HL-60/S4 treated with phorbol 12-myristate 13-acetate at 8.2 ng/mL for 4 days and 3 days (cell line): Measurements from ENCODE around the gene EGFL6.
"Not testable (repeated sequence)": the region's sequence is repeated elsewhere in the genome, so short reads cannot be mapped to it uniquely, and the experiment has no call there.

Experiments used
- in situ Hi-C: fragments of 300-500 bp; cut with MboI; formaldehyde crosslinking; loops from 2 replicates; pipeline ENCODE4 v1.15.0; 2022; ENCODE audit warnings: low sequenced_read_pairs

EGFL6 gene

GRCh38 chrX:13652287-13652793 is 82.9 kb downstream of the EGFL6 start:
- in situ Hi-C loops, result loop anchor here (25.0 kb wide), 1 partner anchor 385 kb away; the partner anchor contains the start of gene GEMIN8

DNA sequence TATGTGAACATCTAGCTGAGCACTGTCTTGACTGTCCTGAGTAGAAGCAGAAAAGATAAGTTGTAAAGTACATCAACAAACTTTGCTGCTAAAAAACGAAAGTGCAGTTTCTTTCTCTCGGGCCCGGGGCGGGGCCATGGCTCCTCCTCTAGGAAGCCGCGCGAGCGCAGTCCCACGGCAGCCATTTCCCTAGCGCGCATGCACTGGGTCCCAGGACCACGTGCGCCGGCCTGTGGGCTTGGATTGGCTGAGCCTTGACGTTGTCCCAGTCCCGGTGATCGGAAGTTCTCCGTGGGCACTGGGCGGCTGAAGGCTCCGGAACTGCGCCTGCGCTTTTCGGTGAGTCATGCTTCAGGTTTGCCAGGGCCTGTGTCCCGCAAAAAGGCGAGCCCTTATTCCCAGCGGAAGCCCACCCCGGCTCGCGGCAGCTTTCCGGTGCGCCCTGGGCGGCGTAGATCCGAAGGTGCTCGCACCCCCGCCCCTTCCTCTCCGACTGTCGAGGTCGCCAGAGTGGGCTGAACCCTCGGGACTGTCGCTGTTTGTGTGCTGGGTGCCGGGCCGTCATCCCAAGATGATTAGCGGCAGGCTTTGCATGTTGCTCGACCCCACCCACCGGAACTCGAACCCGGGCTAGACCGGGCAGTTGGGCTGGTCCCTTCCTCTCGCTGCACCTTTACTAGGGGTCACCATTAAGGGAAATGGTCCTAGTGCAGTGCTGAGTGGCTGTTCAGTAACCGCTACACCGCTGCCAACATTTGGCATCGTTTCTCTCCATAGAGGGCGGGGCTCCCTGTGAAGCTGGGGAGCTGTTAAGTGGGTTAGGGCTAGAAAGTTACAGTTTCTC is 83.7 kb downstream of the EGFL6 start, which contains the start of gene TCEANC:
Gene TCEANC (plus strand): TSS at position 292 of the 844 bp plus-strand sequence. CDS start 9,368 bp downstream, outside the sequence.
- in situ Hi-C loops, result loop anchor here (25.0 kb wide), 1 partner anchor 384 kb away; the partner anchor contains the start of gene GEMIN8

- in situ Hi-C loops, result loop anchor here (25.0 kb wide), 1 partner anchor 383 kb away; the partner anchor contains the start of gene GEMIN8
Observed at GRCh38 chrX:13654116-13654515, 84.7 kb downstream of the EGFL6 start.

DNA sequence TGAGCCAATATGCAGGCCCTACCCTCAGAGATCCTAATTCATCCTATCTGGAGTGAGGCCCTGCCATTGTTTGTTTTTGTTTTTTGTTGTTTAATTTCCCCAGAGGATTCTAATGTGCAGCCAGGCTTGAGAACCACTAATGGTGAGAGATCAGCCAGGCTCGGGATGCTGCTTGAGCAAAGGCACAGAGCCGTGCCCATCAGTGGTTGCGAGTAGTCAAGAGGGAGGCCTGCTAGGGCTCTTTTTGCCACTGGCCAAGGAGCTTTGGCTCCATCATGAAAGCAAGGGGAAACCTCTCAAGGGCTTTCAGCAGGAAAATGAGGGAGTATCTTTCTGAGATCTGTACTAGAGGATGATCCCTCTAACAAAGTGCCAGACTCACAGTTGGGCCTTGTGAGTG is 86.3 kb downstream of the EGFL6 start:
- in situ Hi-C loops, result loop anchor here (25.0 kb wide), 1 partner anchor 382 kb away; the partner anchor contains the start of gene GEMIN8

DNA sequence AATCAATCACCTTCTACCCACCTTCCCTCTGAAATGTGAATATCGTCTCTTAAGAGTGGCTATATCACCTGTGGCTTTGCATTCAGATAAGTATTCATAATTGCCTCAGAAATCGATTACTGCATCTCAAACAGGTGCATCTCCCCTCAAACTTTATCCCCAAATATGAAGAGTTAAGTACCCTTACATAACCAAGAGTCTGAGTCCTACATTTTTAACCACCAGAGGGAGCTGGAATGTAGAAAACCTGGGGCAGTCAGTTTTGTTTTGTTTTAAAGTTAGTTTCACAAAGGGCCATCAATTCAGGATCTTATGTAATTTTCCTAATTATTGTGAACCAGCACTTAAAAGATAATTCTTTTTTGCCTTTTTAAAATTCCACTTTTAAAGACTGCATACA is 89.2 kb downstream of the EGFL6 start:
- in situ Hi-C loops, result loop anchor here (25.0 kb wide), 1 partner anchor 379 kb away; the partner anchor contains the start of gene GEMIN8

DNA sequence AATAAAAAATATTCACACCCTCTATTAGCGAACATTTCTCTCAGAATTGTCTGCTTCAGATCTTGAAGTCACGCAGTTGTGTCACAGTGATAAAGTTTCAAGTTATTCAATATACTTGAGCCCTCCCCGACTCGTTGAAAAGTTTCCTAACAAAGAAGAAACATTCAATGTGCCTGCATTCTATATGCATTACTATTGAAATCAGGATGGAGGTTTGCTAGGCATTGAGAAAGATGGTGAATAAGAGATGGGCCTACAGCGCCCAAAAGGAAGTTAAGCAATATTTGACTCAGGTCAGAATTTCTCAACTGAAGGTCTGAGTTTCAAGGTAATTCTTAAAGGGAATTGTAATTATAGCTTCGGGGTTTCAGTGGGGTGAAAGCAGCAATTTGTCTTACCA is 89.7 kb downstream of the EGFL6 start:
- in situ Hi-C loops, result loop anchor here (25.0 kb wide), 1 partner anchor 378 kb away; the partner anchor contains the start of gene GEMIN8

GRCh38 chrX:13661735-13662288 is 92.4 kb downstream of the EGFL6 start:
- in situ Hi-C loops, result loop anchor here (25.0 kb wide), 1 partner anchor 375 kb away; the partner anchor contains the start of gene GEMIN8

DNA sequence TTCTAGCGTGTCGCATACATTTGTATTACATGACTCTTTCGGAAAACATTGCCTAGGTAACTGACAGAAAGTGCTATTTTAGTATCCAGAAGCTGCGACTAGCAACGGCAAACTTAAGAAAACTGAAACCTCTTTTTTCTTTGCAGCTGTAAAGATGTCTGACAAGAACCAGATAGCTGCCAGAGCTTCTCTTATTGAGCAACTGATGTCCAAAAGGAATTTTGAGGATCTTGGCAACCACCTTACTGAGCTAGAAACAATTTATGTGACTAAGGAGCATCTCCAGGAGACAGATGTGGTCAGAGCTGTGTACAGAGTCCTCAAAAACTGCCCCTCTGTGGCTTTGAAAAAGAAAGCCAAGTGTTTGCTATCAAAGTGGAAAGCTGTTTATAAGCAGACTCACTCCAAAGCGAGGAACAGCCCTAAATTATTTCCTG is 93.0 kb downstream of the EGFL6 start:
- in situ Hi-C loops, result loop anchor here (25.0 kb wide), 1 partner anchor 375 kb away; the partner anchor contains the start of gene GEMIN8

DNA sequence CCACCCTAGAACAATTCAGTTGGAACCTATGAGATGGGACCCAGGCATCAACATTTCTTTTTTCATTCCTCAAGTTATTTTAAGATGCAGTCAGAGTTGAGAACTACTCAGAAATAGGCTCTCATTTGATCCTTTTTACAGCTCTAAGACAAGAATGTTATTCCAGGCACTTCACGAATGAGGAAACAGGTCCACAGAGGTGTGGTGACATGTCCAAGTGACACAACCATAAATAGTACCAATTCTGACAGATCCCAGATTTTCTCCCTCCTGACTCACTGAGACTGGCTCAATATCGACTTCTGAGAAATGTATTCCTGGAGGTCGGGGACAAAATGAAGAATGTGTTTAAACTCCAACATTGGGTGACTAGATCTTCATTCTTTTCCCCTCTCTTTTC is 94.6 kb downstream of the EGFL6 start:
- in situ Hi-C loops, result loop anchor here (25.0 kb wide), 1 partner anchor 373 kb away; the partner anchor contains the start of gene GEMIN8

DNA sequence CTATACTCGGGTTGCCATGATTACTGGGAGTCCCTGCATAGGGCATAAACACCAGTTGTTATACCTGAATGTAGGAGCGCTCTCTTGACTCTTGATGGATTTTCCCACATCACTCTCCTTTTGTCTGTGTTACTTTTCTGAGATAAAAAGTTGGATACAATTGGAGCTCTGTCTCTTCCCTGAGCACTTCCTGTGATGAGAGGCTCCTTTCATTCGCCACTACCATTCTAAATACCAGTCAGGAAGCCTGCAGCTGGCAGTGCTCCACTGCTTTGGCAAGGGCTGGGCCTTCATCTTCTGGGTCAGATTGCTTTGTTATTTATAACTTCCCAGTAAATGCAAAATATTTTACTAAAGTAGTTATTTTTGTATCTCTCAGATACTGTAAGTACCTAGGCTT is 97.4 kb downstream of the EGFL6 start:
- in situ Hi-C loops, result loop anchor here (25.0 kb wide), 1 partner anchor 370 kb away; the partner anchor contains the start of gene GEMIN8

DNA sequence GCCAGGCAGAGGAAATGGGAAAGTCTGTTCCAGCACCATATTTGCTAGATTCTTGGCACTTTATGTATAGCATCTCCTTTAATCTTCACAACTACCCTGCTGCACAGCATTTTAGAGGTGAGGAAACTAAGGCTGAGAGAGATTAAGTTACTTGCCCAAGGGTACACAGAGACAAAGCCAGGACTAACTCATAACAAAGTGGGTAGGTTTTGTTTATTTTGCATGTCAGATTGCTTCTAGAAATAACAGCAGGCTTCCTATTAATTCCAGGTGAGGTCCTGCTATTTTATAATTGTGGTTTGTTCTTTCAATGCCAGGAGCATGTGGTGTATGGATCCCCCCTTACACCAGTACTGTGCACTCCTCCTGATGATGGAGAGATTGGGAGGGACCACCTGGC is 98.5 kb downstream of the EGFL6 start:
- in situ Hi-C loops, result loop anchor here (25.0 kb wide), 1 partner anchor 369 kb away; the partner anchor contains the start of gene GEMIN8

- in situ Hi-C loops, result loop anchor here (25.0 kb wide), 1 partner anchor 368 kb away; the partner anchor contains the start of gene GEMIN8
Observed at GRCh38 chrX:13669246-13669737, 99.9 kb downstream of the EGFL6 start.

GRCh38 chrX:13669755-13670154 is 100.4 kb downstream of the EGFL6 start:
- in situ Hi-C loops, result loop anchor here (25.0 kb wide), 1 partner anchor 368 kb away; the partner anchor contains the start of gene GEMIN8

DNA sequence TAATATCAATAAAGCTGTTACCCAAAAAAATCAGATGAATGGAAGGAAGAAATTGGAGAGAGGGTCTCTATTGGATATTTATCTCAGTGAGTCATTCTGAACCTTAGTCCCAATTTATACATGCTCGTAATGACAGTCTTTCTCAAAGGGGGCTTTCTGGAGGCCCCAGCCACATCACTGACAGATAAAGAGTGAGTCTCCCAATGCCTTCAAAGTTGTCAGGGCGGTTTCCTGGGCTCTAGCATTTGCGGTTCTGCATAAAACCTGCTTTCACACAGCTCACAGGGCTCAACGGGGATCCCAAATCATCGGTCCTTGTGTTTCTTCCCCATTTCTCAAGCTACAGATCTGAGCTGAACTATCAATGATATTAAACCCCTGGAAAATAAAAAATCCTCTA is 100.8 kb downstream of the EGFL6 start:
- in situ Hi-C loops, result loop anchor here (25.0 kb wide), 1 partner anchor 367 kb away; the partner anchor contains the start of gene GEMIN8

- in situ Hi-C loops, result loop anchor here (25.0 kb wide), 1 partner anchor 364 kb away; the partner anchor contains the start of gene GEMIN8
Observed at GRCh38 chrX:13673016-13673415, 103.6 kb downstream of the EGFL6 start.

DNA sequence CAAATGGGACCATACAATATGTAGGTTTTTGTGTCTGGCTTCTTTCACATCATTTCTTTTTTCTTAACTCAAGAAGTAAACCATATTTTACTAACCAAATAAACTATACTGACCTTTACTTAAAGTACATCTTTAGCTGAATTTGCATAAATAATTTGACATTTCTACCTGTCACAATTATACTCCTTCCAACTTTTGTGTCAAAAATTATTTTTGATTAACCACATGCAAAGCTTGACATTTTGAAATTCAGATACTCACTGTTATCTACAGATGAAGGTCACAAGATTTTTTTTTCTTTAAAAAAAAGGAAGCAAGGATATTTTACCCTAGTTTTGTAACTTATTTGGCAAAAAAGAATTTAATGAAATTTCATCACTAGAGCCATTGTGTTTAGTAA is 107.5 kb downstream of the EGFL6 start:
- in situ Hi-C loops, result no loop called here

- in situ Hi-C loops, result not testable (repeated sequence)
Observed at GRCh38 chrX:13679700-13680099, 110.3 kb downstream of the EGFL6 start.

DNA sequence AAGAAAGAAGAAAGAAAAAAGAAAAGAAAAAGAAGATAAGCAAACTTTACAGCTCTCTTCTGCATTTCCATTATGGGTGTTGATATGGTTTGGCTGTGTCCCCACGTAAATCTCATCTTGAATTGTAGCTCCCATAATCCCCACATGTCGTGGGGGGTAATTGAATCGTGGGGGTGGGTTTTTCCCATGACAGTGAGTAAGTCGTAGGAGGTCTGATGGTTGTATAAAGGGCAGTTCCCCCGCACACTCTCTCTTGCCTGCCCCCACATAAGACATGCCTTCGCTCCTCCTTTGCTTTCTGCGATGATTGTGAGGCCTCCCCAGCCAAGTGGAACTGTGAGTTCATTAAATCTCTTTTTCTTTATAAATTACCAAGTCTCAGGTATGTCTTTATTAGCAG is 112.2 kb downstream of the EGFL6 start:
- in situ Hi-C loops, result no loop called here
